COLO829 (cell line): ENCODE data around the gene BATF3.
A peak's percentile ranks its signal among the peaks of the same experiment; 100 is the strongest.

ENCODE experiments used
- DNase-seq: peaks from one replicate; pipeline ENCODE4 v3.0.0; 2012; ENCODE audit warnings: low spot score

BATF3 gene

DNA sequence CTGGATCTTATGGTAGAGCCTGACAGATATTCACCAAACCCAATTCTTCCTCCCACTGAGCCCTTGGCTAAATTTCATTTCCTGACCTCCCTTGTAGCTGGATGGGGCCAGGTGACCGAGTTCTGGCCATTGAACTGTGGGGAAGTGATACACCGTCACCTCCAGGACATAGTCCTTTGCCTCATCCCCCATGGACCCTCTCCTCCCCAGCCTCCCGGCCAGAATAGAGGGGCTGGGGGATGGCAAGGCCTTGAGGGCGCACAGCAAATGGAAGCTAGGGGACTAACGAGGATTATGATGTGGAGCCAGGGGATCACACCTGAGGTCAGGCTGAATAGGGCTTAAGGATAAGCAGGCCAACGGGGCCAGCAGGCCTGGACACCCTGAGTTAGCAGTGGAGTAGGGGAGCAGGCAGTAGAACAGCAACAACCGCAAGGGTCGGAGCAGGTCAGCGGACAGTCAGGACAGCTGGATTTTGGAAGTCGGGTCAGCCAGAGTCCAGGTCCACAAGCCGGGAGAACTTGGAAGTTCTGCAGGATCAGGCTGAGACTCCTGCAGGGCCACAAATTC is 15.0 kb downstream of the BATF3 start:
- DNase-seq, result no peak

DNA sequence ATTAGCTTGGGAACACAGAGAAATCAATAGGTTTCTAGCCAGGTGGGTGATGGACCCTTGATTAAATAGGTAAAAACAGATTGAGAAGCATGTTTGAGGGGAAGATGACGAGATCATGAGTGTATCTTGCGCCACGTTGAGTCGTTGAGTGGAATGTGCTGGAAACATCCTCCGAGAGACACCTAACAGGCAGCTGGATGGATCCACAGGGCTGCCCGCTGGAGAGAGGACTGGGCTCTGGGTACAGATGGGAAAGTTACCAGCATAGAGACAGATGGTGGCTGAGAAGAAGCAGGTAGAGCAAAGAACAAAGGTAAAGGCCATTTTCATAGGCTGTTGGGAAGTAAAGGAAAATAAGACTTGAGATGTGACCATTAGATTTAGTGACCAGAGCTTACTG is 15.6 kb downstream of the BATF3 start:
- DNase-seq, result no peak

DNA sequence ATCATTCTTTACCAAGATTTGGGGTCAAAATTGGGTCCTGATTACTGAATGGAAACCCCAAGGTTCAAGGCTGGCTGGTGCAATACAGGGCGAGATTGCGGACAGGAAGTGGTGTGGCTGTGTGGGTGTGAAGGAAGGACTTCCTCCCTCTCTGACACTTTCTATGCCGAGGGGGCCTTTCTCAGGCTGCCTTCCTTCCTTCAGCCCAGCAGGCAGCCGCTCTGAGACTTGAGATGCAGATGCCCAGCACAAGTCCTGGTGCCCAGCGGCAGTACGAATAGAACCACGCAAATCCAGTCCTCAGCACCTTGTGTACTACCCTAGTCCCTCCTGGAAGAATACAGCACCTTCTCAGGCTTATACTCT is 16.3 kb downstream of the BATF3 start:
- DNase-seq, result no peak

DNA sequence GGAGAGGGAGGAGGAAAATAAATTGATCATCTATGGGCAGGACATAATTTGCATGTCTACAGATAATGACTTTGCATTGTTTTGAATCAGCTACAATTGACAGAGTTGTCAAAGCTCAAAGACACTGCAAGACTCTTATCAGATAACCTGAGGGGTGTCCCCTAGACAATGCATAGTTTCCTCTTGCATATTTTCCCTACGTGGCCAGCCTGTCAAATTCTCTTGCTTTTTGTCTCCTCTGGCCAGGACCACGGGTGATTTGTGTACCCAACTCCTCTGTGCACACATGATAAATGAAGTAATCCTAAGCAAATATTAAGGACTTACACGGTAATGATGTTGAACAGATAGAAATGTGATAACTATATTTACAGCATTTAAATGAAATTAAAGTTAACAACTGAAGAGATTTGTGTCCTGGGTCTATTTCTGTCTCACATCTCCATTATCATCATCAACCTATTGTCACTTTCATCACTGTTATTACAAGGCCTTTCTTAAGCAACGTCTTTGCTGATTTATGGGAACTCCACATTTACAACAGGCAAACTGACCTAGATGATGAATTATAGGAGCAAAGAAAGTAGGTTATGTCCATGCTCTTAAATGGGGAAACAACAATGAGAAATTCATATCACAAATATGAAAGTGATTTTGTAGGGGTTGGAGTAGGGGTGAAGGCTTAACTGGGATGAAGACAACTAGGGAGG is 18.8 kb downstream of the BATF3 start:
- DNase-seq, result no peak

DNA sequence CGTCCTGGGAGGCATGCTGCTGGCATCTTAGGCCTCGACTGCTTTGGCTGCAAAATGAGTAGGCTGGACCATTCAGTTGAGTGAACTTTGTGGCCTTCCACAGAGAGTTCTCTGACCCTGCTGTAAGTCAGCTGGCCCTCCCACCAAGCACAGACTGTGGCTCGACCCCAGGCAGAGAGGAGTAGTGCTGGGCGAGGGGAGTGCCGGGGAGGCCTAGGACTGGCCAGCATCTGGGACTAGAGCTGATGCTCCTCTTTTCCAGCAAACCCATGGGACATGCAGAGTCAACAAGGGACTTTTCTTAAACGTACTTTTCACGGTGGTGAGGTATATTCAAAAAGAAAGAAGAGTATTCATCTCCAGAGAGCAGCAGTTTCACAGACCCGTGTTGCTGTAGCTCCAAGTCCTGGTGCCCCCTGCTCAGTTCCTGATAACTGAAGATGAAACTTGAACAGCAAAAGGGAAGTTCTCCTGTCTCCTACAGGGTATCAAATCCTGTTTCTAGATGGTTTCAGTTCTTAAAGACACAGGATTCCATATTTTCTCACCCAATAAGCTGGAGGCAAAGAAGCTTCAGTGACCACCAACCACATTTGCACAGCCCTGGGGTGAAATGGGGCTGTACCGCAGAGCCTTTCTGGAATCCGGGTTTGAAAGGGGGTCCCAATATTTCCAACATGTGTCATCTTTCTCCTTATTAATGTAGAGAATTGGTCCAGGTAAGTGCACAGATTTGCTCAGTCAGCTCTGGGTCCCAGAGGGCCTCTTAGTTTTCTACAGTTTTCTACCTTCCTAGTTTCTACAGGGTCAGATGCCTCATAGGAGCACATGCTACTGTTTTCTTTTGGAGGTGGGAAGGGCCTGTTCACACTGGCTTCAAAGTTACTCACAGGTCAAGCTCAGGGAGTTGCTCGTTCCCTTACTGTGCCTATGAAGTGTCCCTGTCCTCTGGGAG is 20.9 kb downstream of the BATF3 start:
- no peak for DNase-seq

DNA sequence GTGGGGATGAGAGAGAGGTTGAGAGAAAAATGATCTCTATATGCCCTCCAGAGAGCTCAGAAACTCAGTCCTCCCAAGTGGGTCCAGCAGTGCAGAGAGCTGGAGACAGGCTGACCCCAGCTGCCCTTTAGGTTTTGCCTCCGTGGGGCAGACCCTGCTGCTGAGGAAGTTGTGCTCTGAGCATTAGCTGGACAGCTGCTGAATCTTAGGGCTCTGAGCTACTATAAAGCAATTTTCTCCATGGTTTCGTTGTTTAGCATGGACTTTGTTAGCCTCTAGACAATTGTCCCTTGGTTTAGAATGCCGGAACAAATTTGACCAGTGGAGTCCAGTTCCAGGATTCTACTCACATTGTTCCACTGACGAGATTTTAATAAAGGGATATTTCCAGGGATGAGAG is 22.1 kb downstream of the BATF3 start:
- no peak for DNase-seq

DNA sequence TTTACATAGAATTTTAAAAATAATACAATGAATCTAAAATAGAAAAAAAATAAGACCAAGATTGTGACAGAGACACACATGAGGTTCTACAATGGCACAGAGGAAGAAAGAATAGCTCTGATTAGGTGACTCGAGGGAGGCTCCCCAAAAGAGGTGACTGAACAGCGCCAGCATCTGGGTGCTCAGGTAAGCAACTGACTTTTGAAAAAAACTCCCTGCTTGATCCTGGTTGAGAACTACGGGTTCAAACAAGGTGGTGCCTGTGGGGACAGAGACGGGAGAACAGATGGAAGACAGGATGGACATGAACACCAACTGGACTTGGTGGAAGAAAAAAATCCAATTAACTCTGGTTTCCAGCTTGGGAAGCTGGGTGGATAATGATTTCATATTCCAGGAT is 22.5 kb downstream of the BATF3 start:
- DNase-seq, result no peak

DNA sequence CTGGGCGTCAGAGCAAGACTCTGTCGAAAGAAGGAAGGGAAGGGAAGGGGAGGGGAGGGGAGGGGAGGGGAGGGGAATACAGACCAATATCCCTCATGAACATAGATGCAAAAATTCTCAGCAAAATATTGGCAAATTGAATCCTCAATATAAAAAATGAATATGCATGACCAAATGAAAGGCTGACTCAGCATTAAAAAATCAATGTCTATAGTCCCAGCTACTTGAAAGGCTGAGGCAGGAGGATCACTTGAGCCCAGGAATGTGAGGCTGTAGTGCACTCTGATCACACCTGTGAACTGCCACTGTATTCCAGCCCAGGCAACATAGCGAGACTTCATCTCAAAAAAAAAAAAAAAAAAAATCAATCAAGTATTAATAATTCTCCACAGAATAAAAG is 24.0 kb downstream of the BATF3 start:
- no peak for DNase-seq

DNA sequence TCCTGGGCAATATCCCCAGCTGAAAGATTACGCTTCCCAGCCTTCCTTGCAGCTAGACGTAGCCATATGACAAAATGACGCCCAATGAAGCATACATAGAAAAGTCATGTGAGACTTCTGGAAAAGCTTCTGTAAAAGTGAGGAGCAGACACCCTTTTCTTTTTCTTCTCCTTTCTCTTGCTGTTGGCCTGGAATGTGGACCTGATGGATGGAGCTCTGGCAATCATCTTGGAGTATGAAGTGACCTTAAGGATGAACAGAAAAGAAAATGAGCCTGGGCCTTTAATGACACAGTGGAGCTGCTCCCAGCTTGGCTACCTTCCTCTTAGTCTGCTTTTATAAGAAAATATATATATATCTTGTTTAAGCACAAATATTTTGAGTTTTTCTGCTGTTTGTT is 24.8 kb downstream of the BATF3 start:
- no peak for DNase-seq

DNA sequence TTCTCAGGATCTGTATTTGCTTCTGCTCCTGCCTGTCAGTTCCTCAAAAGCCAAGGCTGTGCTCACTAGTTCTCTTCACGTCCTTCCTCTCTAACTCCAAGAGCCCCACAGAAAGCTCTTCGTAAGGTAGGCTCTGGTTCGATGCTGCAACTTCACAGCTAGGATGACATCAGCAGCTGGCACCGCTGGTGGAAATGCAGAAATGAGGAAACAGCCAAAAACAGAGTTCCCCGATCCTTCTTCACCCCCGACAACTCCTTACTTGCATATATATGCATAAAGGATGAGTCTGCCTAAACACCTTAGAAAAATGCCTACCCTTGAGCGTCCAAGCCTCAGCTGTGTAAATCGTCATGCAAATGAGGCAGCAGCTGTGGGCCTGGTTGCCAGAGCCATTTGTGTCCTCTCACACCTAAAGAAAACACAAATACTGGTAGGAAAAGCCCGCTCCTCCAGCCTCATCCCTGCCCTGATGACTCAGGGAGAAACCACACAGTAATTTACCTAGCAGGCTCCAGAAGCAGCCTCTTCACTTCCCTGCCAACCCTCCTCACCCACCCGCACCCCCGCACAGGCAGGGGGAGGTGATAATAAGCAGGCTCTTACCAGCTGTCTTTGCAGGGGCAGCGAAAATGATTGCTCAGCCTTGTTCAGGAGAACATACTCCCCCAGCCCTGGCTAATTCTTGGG is 28.2 kb downstream of the BATF3 start:
- no peak for DNase-seq

DNA sequence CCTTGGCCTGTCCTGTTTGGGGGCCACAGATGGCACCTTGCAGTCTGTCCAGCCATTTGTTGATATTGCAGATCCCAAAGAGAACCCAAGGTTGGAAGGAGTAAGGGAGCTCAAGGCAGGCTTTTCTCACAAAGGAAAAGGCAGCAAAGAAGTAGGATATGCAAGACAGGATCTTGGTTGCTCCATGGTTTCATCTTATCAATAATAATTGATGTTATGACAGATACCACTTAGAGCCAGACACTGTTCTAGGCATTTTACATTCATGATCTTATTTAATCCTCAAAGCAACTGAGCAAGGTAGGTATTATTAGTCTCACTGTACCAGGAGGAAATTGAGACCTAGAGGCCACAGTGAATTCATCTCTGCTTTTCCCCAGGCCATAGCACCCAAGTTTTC is 28.8 kb downstream of the BATF3 start:
- no peak for DNase-seq

DNA sequence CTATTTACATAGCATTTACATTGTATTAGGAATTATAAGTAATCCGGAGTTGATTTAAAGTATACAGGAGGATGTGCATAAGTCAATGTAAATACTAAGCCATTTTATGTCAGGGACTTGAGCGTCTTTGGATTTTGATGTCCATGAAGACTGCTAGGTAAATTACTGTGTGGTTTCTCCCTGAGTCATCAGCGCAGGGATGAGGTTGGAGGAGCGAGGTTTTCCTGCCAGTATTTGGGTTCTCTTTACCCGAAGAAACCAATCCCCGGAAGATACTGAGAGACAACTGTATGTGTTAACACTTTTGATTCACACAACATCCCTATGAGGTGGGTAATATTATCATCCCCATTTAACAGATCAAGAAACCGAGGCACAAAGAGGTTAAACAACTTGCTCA is 29.3 kb downstream of the BATF3 start:
- no peak for DNase-seq

DNA sequence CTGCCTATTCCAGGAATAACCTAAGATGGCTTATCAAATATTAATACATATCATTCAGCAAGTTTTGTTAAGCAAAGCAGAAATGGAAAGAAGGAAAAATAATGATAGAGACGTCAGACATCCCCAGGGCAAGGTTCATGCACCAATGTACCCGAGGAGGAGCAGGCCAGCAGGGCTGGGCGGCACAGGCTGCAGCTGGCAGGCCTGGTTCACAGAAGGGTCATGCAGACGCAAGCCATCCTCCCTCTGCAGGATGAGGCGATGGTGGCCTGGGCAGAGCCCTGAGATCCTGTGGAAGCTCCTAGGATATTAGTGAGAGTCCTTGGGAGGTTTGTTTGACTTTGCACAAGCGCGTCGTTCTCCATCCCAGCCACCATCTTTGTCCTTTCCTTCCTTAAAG is 30.0 kb downstream of the BATF3 start:
- DNase-seq, result no peak

DNA sequence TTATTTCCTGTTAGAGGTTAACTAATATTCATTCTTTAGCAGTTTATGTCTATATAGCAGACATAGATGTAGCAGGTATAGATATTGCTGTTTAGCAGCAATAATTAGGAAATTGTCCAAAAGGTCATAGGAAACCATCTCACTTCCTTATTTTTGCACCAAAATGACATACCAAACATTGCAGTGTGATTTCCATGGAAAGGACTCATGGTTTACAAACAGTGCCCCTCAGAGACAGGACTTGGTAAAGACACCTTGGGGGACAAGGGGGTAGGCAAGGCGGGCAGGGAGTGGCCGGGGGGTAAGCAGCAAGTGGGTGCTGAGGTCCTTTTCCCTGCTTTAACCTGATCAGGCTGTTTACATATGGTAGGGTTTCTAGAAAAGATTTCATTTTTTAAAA is 30.5 kb downstream of the BATF3 start:
- peak; percentile 48 for DNase-seq

DNA sequence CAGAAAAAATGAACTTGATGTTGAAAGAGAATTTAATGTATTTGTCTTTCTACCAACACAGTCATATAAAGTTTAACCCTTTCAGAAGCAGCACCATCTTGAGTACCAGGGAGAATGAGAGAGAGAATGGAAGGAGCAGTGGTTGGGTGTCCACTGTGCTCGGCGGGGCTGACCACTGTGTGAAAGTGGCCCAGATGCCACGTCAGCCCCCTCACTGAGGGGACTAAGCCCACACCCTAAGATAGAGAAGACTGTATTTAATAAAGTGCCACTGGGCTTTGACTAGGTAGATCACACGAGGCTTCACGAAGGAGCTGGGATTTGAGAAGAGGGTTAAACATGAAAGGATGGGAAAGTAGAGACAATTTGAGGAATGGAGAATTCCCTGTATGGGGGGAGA is 31.2 kb downstream of the BATF3 start:
- no peak for DNase-seq

DNA sequence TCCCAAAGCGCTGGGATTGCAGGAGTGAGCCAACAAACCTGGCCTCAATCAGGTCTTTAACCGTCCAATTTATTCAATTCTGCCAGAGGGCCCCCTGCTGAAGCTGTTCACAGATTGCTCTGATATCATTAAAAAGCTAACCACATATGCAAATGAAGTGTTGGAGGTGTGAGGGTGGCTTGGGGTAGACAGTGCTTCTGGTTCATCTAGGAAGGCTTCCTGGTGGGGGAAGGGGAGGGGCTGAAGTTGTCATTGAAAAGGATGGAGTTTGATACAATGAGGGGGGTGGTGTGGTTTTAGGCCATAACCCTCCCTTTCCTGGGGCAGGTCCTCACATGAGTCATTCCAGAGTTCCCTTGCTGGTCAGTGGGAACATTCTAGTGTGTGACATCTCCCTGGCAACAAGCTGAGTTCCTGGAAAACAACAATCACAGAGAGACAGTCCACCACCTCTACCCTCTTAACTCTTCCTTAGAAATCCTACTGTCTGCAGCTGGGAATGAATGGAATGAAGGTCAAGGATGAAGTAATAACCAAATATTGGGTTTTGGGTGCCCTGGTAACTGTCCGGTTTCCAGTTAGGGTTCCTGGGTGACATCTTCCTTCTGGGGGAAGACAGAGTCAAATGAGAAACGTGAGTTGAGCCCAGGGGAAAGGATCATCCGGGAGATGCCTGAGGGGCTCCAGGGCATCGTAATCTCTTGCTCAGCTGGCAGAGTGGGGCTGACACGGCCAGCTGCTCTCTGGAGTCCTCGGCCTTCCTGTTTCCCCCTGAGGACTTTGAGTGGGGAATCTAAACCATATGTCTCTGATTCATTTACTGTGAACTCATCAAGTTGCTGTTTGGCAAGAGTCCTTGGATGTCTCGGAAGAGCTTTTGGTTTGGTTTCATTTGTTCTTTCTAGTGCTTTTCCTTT is 32.2 kb downstream of the BATF3 start:
- DNase-seq, result peak; percentile 89

DNA sequence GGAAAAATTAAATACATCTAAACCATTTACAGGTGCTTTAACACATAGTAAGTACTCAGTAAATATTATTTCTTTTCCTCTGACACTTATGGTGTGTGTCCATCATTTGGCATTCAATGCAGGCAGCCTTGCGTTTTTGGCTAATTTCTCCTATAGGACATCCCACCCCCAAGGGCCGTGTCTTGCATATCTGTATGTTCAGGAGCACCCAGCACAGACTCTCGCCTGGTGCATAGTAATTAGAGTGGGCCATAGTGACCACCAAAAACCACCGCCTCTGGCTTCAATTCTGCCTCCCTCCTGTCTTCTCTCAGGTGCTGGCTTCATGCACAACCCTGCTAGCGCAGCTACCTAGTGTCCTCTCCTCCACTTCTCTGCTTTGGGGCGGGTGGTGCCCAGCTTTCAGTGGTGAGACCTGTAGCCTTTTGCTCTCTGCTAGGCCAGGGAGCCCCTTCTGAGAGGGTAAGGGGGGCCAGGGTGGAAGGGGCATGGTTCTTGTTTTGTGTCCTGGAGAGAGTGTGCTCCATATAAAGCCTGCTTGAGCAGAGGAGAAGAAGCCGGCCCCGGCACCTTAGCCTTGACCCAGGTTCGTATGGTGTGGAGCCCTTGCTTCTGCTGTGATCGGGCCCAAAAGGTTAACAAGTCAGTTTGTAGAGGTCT is 33.4 kb downstream of the BATF3 start:
- no peak for DNase-seq

DNA sequence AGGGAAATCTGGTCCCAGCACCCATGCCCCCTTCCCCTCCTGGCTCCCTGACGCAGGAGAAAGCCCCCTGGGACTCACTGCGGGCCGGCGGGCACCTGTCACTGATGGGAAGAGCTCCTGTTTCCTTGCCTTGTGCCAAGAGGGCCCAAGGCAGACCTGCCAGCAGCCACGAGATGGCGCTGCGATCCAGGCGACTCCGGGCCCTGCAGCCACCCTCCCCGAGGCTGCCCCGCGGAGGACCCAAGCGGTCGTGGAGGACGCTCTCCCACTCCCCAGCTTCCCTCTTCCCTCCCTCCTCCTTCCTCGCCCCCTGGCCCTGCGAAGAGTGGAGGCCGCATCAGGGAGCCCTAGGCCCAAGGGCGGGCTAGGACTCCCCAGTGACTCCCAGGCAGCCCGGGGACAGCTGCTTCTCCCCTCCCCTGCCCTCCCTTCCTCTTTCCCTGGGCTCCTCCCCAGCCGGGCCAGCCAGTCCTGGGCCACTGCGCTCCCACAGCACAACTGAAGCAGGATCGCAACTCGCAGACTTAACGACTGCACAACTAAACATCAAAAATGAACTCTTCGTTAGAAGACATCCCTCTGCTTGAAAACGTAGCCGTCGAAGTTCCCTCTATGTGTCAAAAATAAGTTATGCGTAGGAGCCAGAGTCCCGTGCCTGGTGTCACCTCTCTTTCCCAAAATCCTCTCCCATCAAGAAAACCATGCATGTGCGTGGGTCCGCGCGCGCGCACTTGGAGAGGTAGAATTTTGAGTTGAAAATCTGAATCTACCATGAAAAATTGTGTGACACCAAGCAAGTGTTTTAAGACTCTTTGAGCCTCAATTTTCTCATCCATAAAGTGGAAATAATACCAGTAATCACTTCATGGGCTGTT is 34.2 kb downstream of the BATF3 start:
- DNase-seq, result peak; percentile 73

DNA sequence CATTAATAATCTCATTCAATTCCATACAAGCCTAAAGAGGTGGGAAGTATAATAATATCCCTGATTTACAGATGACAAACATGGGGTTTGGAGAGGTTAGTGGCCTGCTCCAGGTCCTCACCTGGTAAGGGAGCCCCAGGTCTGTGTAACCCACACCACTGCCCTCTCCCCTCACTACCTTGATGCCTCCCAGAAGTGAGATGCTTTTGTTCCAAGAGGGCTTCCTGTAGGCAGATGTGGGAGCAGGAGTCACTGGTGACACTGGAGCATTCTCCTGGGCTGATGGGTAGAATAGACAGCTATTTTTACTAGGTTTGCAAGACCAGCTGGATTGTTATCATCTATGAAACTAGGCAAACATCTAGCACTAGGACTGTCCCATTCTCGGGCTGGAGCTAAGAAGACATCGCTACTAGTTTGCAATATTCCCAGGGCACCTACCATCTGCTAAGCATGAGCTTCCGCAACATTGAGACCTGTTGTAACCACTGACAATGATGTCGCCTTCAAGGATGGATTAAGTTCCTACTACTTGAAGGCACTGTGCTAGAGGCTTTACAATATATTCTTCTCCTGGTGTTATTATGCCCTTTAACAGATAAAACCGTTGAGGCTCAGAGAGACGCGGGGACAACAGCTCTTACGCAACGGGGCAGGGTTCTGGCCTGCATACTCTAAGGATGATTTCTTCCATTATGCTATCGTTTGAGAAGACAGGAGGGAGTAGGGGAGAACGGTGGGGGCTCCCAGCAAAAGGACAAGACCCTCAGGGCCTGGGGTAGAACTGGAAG is 35.0 kb downstream of the BATF3 start:
- DNase-seq, result no peak
